Heart left ventricle (tissue), 13 donors: ENCODE data around the gene PRDM11.

ENCODE experiments used
- POLR2A ChIP-seq, 2 donors: fragments of 450-650 bp; IDR thresholded peaks; one replicate each; pipeline ENCODE4 v1.6.1; 2017; ENCODE audit warnings: antibody characterized with exemption in 2 of 2, mild to moderate bottlenecking in 2 of 2, moderate library complexity in 2 of 2
- TF ChIP-seq, protein P1 (sequence below), 12 donors: fragments of 200-600 bp; sonication (generic) in 4 of 12; IDR thresholded peaks; one replicate each; pipeline versions ENCODE4 v1.5.0 to v1.8.0; 2018 to 2022; ENCODE audit warnings: antibody characterized with exemption in 12 of 12, mild to moderate bottlenecking in 5 of 12
- donor health status: ischemic (EF 13 %, LVEDD 7.1; RV severe dilation, severe dysfunction).
- donor health status: DM: no; HTN: yes; CAD: no.
- donor health status: DM: no; HTN: no; CAD: no.
- donor health status: ischemic (EF 25% LVEDD 6.9; RV normal size, moderate dysfunction).
- donor health status: ischemic (EF 25% LVEDD 5.7; RV mildly dilated, moderate dysfunction).
- donor health status: ischemic (EF 35%, LVEDD 5.7; RV mildly dilated, moderate dysfunction).
- donor health status: nonischemic (EF 11% LVEDD 7.7; RV severe dilation, severe dysfunction).
- donor health status: DM: yes; HTN: yes; CAD: no.
- donor health status: PGD.
- donor health status: ischemic (EF 29% LVEDD 5.4; RV normal size, mild dysfunction).
- donor health status: nonischemic (EF 23%, LVEDD 6.1; RV moderate dilation, normal function).

GRCh38 chr11:45133878-45134277 lies 12.6 kb upstream of the PRDM11 start:
- TF ChIP-seq, protein P1, sequence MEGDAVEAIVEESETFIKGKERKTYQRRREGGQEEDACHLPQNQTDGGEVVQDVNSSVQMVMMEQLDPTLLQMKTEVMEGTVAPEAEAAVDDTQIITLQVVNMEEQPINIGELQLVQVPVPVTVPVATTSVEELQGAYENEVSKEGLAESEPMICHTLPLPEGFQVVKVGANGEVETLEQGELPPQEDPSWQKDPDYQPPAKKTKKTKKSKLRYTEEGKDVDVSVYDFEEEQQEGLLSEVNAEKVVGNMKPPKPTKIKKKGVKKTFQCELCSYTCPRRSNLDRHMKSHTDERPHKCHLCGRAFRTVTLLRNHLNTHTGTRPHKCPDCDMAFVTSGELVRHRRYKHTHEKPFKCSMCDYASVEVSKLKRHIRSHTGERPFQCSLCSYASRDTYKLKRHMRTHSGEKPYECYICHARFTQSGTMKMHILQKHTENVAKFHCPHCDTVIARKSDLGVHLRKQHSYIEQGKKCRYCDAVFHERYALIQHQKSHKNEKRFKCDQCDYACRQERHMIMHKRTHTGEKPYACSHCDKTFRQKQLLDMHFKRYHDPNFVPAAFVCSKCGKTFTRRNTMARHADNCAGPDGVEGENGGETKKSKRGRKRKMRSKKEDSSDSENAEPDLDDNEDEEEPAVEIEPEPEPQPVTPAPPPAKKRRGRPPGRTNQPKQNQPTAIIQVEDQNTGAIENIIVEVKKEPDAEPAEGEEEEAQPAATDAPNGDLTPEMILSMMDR (IDR thresholded peaks at IDR 0.05), result no peak
- TF ChIP-seq POLR2A (IDR thresholded peaks at IDR 0.05), result no peak
